ENCODE results near the gene TSSC4.
"Not testable (repeated sequence)": the region's sequence is repeated elsewhere in the genome, so short reads cannot be mapped to it uniquely, and the experiment has no call there.

The TSSC4 gene

DNA sequence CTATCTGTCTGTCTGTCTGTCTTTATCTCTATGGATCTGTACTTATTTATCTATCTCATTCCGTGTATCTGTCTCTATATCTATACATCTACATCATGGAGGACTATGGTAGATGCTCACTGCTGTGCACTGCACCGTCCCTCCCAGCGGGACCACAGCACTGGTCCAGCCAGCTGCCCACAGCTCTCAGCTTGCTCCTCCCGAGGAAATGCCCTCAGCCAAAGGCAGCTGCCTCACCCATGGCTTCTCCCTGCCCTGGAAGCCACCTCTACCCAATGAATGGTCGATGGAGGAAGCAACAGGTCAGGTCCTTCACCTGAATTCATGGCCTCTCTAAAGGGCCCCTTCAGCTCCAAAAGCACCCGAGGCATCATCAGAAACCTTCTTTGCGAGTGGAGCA is 38.1 kb upstream of the TSSC4 start:
- Histone ChIP-seq H3K27me3 (ENCODE audit: insufficient read depth, low read length) (no peaks in the 10 kb centered on the region), H3K4me1 (ENCODE audit: control insufficient read depth, insufficient read depth, low read length, unreplicated experiment) (no peaks in the 10 kb centered on the region), H2AFZ (ENCODE audit: low read length, unreplicated experiment) (no peak overlapping the region), H3K4me3 (ENCODE audit: low read depth, low read length) (no peak overlapping the region), H3K36me3 (ENCODE audit: insufficient read depth, low read length) (no peaks in the 10 kb centered on the region), H3K27ac (ENCODE audit: low read depth, low read length) (no peak overlapping the region), H3K79me2 (ENCODE audit: control insufficient read depth, insufficient read depth, low read length, unreplicated experiment) (no peaks in the 10 kb centered on the region)

GRCh38 chr11:2363130-2363529 is 37.4 kb upstream of the TSSC4 start:
- H2AFZ ChIP-seq (ENCODE audit: low read length, unreplicated experiment): no peak overlapping the region
- H3K79me2 ChIP-seq (ENCODE audit: control insufficient read depth, insufficient read depth, low read length, unreplicated experiment): no peaks in the 10 kb centered on the region
- no peak overlapping the region for H3K4me3 ChIP-seq (ENCODE audit: low read depth, low read length)
- no peaks in the 10 kb centered on the region for H3K27me3 ChIP-seq (ENCODE audit: insufficient read depth, low read length)
- H3K36me3 ChIP-seq (ENCODE audit: insufficient read depth, low read length): no peaks in the 10 kb centered on the region
- H3K27ac ChIP-seq (ENCODE audit: low read depth, low read length): no peak overlapping the region
- H3K4me1 ChIP-seq (ENCODE audit: control insufficient read depth, insufficient read depth, low read length, unreplicated experiment): no peaks in the 10 kb centered on the region

DNA sequence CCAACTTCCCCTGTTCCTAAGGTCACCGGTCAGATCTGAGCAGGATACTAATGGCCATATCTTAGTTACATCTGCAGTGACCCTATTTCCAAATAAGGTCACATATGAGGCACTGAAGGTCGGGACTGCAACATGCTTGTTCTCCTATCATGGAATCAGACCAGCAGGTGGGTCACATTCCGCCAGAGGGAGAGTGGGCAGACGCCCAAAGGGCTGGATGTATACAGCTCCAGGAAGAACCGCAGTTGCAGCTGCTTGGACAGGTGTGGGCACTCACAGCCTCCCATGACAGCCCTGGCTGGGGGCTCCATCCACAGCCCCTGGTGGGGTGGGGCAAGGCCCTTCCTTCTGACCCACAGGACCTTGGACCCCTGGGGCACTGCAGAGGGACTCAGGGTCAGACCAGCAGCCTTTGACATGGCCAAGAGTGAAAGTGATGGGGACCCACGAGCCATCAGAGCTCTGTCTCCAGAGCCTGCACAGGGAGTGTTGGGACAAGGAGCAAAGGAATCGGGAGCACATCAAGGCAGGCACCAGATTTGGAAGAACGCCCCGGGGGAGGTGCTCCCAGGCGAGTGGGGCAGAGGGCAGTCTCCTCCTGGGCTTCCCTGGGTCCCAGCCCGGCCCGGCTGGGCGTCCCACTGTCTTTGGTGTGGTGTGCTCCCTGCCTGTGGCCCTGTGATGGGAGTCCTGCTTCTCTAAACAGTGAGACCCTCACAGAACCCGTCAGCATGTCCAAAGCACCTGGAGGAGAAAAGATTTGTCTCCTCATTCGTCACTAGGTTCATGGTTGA is 36.8 kb upstream of the TSSC4 start:
- no peaks in the 10 kb centered on the region for H3K4me1 ChIP-seq (ENCODE audit: control insufficient read depth, insufficient read depth, low read length, unreplicated experiment)
- no peaks in the 10 kb centered on the region for H3K79me2 ChIP-seq (ENCODE audit: control insufficient read depth, insufficient read depth, low read length, unreplicated experiment)

DNA sequence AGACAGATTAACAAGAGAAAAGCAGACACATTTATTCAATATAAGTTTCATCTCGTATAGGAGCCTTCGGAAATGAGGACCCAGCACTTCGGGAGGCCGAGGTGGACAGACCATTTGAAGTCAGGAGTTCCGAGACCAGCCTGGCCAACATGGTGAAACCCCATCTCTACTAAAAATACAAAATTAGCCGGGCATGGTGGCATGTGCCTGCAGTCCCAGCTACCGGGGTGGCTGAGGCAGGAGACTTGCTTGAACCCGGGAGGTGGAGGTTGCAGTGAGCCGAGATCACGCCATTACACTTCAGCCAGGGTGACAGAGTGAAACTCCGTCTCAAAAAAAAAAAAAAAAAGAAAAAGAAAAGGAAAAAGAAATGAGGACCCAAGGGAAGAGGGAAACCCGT is 36.2 kb upstream of the TSSC4 start:
- H2AFZ ChIP-seq (ENCODE audit: low read length, unreplicated experiment); H3K4me1 ChIP-seq (ENCODE audit: control insufficient read depth, insufficient read depth, low read length, unreplicated experiment); H3K36me3 ChIP-seq (ENCODE audit: insufficient read depth, low read length); H3K79me2 ChIP-seq (ENCODE audit: control insufficient read depth, insufficient read depth, low read length, unreplicated experiment); H3K4me3 ChIP-seq (ENCODE audit: low read depth, low read length); H3K27me3 ChIP-seq (ENCODE audit: insufficient read depth, low read length); H3K27ac ChIP-seq (ENCODE audit: low read depth, low read length): not testable (repeated sequence)

More for the DNA sequence above, 36.8 kb upstream of the TSSC4 start:
- Histone ChIP-seq H3K4me3 (ENCODE audit: low read depth, low read length) (no peak overlapping the region), H2AFZ (ENCODE audit: low read length, unreplicated experiment) (no peak overlapping the region), H3K27me3 (ENCODE audit: insufficient read depth, low read length) (no peaks in the 10 kb centered on the region), H3K36me3 (ENCODE audit: insufficient read depth, low read length) (no peaks in the 10 kb centered on the region), H3K27ac (ENCODE audit: low read depth, low read length) (no peak overlapping the region)

DNA sequence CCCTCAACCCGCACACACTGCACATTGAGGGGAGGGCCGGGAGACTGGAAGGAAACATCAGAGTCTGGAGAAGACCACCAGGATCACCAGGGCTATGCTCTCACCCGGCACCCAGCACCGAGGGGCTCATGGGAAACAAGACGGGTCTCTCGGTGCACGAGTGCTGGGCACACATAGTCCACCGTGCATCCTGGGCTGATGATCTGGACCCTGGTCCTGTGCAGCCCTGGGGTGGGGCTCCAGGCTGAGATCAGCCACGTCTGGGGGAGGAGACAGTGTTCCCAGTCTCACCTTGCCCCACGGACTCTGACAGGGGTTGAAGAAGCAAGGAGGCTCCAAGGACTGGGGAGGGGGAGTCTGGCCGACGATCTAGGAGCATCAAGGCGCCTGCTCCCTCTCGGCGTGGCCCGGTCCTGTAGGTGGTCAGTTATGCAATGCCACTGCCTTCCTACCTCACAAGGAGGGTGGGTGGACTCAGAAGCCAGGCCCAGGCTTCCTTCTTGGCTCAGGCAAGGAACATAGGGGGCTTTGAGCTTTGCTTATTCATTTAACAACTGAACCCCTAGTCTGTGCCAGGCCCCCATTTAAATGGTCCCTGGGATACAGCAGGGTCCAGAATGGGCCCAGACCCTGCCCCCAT is 34.9 kb upstream of the TSSC4 start:
- H3K36me3 ChIP-seq (ENCODE audit: insufficient read depth, low read length): no peaks in the 10 kb centered on the region
- H3K27me3 ChIP-seq (ENCODE audit: insufficient read depth, low read length): no peaks in the 10 kb centered on the region
- no peaks in the 10 kb centered on the region for H3K79me2 ChIP-seq (ENCODE audit: control insufficient read depth, insufficient read depth, low read length, unreplicated experiment)
- no peak overlapping the region for H2AFZ ChIP-seq (ENCODE audit: low read length, unreplicated experiment)
- no peaks in the 10 kb centered on the region for H3K4me1 ChIP-seq (ENCODE audit: control insufficient read depth, insufficient read depth, low read length, unreplicated experiment)
- H3K4me3 ChIP-seq (ENCODE audit: low read depth, low read length): no peak overlapping the region
- no peak overlapping the region for H3K27ac ChIP-seq (ENCODE audit: low read depth, low read length)

DNA sequence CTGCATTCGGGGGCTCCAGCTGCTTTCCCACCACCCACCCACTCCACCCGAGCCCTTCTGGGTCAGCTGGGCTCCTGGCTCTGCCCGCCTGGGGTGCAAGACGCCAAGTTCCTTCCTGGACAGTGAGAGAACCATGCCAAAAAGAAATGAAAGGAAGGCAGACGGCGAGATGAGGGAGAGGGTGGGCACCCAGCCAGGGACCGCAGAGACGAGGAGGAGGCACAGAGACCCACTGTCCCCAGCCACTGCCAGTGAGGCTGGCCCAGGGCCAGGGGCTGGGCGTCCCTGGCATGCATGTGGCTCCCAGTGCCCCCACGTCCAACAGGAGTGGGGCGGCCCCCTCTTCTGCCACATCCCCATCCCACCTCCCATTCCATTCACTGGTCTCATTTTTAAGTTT is 34.3 kb upstream of the TSSC4 start:
- no peak overlapping the region for H2AFZ ChIP-seq (ENCODE audit: low read length, unreplicated experiment)
- H3K4me1 ChIP-seq (ENCODE audit: control insufficient read depth, insufficient read depth, low read length, unreplicated experiment): no peaks in the 10 kb centered on the region
- H3K4me3 ChIP-seq (ENCODE audit: low read depth, low read length): no peak overlapping the region
- no peaks in the 10 kb centered on the region for H3K79me2 ChIP-seq (ENCODE audit: control insufficient read depth, insufficient read depth, low read length, unreplicated experiment)
- H3K27me3 ChIP-seq (ENCODE audit: insufficient read depth, low read length): no peaks in the 10 kb centered on the region
- H3K36me3 ChIP-seq (ENCODE audit: insufficient read depth, low read length): no peaks in the 10 kb centered on the region
- no peak overlapping the region for H3K27ac ChIP-seq (ENCODE audit: low read depth, low read length)

DNA sequence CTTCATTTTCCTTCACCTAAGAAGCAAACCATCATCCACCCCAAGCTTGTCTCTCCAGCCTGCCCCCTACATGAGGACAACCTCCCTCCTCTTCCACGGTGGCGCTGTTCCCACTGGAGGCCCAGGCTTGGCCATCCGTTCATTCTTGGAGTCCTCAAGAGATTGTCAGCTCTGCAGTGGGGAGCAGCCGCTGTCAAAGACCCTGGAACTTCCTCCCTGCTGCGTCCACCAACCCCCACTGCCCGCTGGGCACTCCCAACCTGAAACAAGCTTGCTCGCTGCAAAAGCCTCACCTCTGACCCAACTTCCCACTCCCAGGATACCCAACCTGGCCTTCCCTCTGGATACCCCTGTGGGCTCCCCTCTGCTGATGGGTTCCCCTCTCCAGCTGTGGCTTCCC is 33.8 kb upstream of the TSSC4 start:
- Histone ChIP-seq H3K36me3 (ENCODE audit: insufficient read depth, low read length) (no peaks in the 10 kb centered on the region), H3K79me2 (ENCODE audit: control insufficient read depth, insufficient read depth, low read length, unreplicated experiment) (no peaks in the 10 kb centered on the region), H3K4me1 (ENCODE audit: control insufficient read depth, insufficient read depth, low read length, unreplicated experiment) (no peaks in the 10 kb centered on the region), H3K27me3 (ENCODE audit: insufficient read depth, low read length) (no peaks in the 10 kb centered on the region), H3K27ac (ENCODE audit: low read depth, low read length) (no peak overlapping the region), H2AFZ (ENCODE audit: low read length, unreplicated experiment) (no peak overlapping the region), H3K4me3 (ENCODE audit: low read depth, low read length) (no peak overlapping the region)

DNA sequence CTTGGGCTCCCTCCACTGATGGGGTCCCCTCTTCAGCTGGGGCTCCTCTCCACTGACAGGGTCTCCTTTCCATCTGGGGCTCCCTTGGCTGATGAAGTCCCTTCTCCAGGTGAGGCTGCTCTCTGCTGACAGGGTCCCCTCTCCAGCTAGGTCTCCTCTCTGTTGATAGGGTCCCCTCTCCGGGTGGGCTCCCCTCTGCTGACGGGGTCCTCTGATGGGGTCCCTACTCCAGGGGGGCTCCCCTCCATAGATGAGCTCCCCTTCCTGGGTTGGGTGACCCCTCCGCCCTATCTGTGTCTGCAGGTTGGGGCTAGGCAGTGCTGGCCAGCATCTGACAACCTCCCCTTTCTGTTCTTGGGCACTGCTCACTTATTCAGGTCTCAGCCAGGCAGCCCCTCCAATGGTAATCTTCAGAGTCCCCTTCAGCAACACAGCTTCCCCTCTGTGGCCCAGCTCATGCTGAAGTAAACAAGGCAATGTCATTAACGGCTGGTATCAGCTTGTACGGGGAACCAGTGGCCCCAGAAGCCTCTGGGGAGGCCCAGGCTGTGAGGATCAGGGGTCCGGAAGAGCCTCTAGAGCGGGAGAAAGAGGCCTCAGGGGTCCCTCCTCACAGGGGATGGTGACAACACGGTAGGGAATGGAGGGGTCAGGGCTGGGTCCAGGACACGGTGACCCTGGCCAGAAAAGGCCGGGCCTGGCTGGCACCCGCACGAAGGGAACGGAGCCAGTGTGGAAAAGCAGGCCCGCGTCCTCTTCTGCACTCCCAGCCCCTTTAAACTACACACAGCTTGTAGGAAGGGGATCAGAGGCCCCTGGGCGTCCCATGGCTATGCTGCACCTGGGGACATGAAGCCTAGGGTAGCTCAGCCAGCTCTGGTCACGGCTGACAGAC is 33.0 kb upstream of the TSSC4 start:
- no peaks in the 10 kb centered on the region for H3K27me3 ChIP-seq (ENCODE audit: insufficient read depth, low read length)
- H3K4me3 ChIP-seq (ENCODE audit: low read depth, low read length): no peak overlapping the region
- no peaks in the 10 kb centered on the region for H3K36me3 ChIP-seq (ENCODE audit: insufficient read depth, low read length)
- H3K4me1 ChIP-seq (ENCODE audit: control insufficient read depth, insufficient read depth, low read length, unreplicated experiment): no peaks in the 10 kb centered on the region
- no peak overlapping the region for H3K27ac ChIP-seq (ENCODE audit: low read depth, low read length)
- H3K79me2 ChIP-seq (ENCODE audit: control insufficient read depth, insufficient read depth, low read length, unreplicated experiment): no peaks in the 10 kb centered on the region
- H2AFZ ChIP-seq (ENCODE audit: low read length, unreplicated experiment): no peak overlapping the region

DNA sequence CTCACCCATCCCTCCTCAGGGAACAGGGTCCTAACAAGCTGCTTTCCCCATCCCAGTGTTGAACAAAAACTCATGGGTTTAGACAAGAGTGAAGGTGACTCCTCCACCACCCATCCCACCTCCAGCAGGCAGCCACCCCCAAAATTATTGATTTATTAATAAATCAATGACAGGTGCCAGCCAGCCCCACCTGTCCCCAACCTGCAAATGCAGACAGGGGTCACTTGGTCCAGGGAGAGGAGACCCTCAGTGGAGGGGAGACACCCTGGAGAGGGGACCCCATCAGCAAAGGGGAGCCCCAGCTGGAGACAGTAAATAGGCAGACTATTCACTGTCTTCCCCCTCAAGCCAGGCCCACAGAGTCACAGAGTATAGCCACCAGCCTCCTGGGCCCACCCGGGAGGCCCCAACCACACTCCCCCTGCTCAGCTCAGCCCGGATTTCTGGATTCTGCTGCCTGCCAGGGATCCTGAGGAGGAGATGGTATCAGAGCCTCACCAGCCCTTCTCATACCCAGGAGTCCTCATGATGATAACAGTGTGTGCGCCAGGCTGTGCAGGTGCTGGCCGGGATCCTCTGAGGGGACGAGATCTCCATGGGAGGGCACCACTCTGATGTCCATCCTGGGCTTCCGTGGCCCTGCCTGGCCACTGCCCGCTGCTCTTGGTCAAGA is 32.2 kb upstream of the TSSC4 start:
- no peaks in the 10 kb centered on the region for H3K36me3 ChIP-seq (ENCODE audit: insufficient read depth, low read length)
- H2AFZ ChIP-seq (ENCODE audit: low read length, unreplicated experiment): no peak overlapping the region
- H3K4me1 ChIP-seq (ENCODE audit: control insufficient read depth, insufficient read depth, low read length, unreplicated experiment): no peaks in the 10 kb centered on the region
- H3K27ac ChIP-seq (ENCODE audit: low read depth, low read length): no peak overlapping the region
- H3K4me3 ChIP-seq (ENCODE audit: low read depth, low read length): no peak overlapping the region
- H3K79me2 ChIP-seq (ENCODE audit: control insufficient read depth, insufficient read depth, low read length, unreplicated experiment): no peaks in the 10 kb centered on the region
- H3K27me3 ChIP-seq (ENCODE audit: insufficient read depth, low read length): no peaks in the 10 kb centered on the region

GRCh38 chr11:2368851-2369180 is 31.7 kb upstream of the TSSC4 start:
- H3K27me3 ChIP-seq (ENCODE audit: insufficient read depth, low read length): no peaks in the 10 kb centered on the region
- no peaks in the 10 kb centered on the region for H3K79me2 ChIP-seq (ENCODE audit: control insufficient read depth, insufficient read depth, low read length, unreplicated experiment)
- no peak overlapping the region for H3K4me3 ChIP-seq (ENCODE audit: low read depth, low read length)
- no peaks in the 10 kb centered on the region for H3K4me1 ChIP-seq (ENCODE audit: control insufficient read depth, insufficient read depth, low read length, unreplicated experiment)
- H3K36me3 ChIP-seq (ENCODE audit: insufficient read depth, low read length): no peaks in the 10 kb centered on the region
- H3K27ac ChIP-seq (ENCODE audit: low read depth, low read length): no peak overlapping the region
- H2AFZ ChIP-seq (ENCODE audit: low read length, unreplicated experiment): no peak overlapping the region

All from ACC112 (cell line).